Natural killer cell (primary cell): Measurements from ENCODE around the gene RAB30. TPM values are rescaled to one million over a fixed set of nuclear protein-coding genes. Genes with fewer than 3 reads are reported as not detected.
"Not testable (repeated sequence)": the region's sequence is repeated elsewhere in the genome, so short reads cannot be mapped to it uniquely, and the experiment has no call there.

Source experiments
- ATAC-seq, 3 donors: fragments of 150-1000 bp in 2 of 3; fragments of 200-7000 bp in 1 of 3; cut with Tn5 transposase; 1 replicate in 1 of 3; 2 replicates in 2 of 3; pipeline ENCODE4 v1.10.0; 2021; ENCODE audit warnings: mild to moderate bottlenecking in 2 of 3, moderate library complexity in 2 of 3
- DNase-seq, 2 donors: peaks; one replicate each; pipeline versions ENCODE4 v3.0.0 to v3.0.0-alpha.2; 2013 to 2021; ENCODE audit warnings: mixed read lengths in 1 of 2
- H3K27ac ChIP-seq: one replicate; pipeline ENCODE4 v1.5.1; 2013; ENCODE audit warnings: mild to moderate bottlenecking, low read length
- H3K27me3 ChIP-seq: one replicate; pipeline ENCODE4 v1.6.1; 2013; ENCODE audit warnings: low read length; ENCODE audit not compliant: control insufficient read depth, insufficient read depth
- H3K36me3 ChIP-seq: one replicate; pipeline ENCODE4 v1.6.1; 2013; ENCODE audit warnings: low read length; ENCODE audit not compliant: control insufficient read depth, insufficient read depth
- H3K4me1 ChIP-seq: one replicate; pipeline ENCODE4 v1.6.1; 2013; ENCODE audit warnings: low read length; ENCODE audit not compliant: control insufficient read depth, insufficient read depth
- H3K4me3 ChIP-seq: one replicate; pipeline ENCODE4 v1.5.1; 2013; ENCODE audit warnings: low read length
- H3K9me3 ChIP-seq: one replicate; pipeline ENCODE4 v1.6.1; 2013; ENCODE audit warnings: low read length; ENCODE audit not compliant: control insufficient read depth, insufficient read depth
- H3K27ac Mint-ChIP-seq, 2 donors: one replicate each; pipeline ENCODE4 v1.8.0; 2022; ENCODE audit warnings: mild to moderate bottlenecking in 2 of 2, mixed read lengths in 2 of 2, moderate library complexity in 1 of 2
- H3K27me3 Mint-ChIP-seq, 2 donors: one replicate each; pipeline ENCODE4 v1.8.0; 2022; ENCODE audit warnings: low read depth in 2 of 2, mixed read lengths in 2 of 2
- H3K36me3 Mint-ChIP-seq: one replicate; pipeline ENCODE4 v1.8.0; 2022; ENCODE audit warnings: mixed read lengths
- H3K4me1 Mint-ChIP-seq, 2 donors: one replicate each; pipeline ENCODE4 v1.8.0; 2022; ENCODE audit warnings: mixed read lengths in 2 of 2
- H3K4me3 Mint-ChIP-seq: one replicate; pipeline ENCODE4 v1.8.0; 2022; ENCODE audit warnings: mild to moderate bottlenecking, moderate library complexity, mixed read lengths
- H3K9me3 Mint-ChIP-seq, 2 donors: one replicate each; pipeline ENCODE4 v1.8.0; 2022; ENCODE audit warnings: mixed read lengths in 2 of 2
- WGBS: methylation state at CpG from one replicate; pipeline ENCODE4 v1.1.7; 2013; ENCODE audit warnings: missing lambda C conversion rate; ENCODE audit not compliant: insufficient coverage; 5-methylcytosine and 5-hydroxymethylcytosine counted together
- intact Hi-C: fragments of 100-400 bp; cut with micrococcal nuclease; formaldehyde crosslinking; loops from one replicate; pipeline ENCODE4 v1.14.2; 2022
- total RNA-seq, 4 donors: library from RNA; stranded (reverse); fragments of 120-200 nt in 1 of 4; gene quantifications; one replicate each; pipeline versions ENCODE4 v1.2.3 to v1.2.4, GENCODE V29; 2013 to 2022
- TF ChIP-seq, protein P1 (sequence below): fragments of 200-600 bp; IDR thresholded peaks from one replicate; pipeline ENCODE4 v1.8.0; 2022; ENCODE audit warnings: antibody characterized with exemption

The RAB30 gene
- total RNA-seq, 3 donors from 2014 or later (not counting 1 experiment from before 2014, with no cell fraction given): 10.2 to 23.3 (median 20.5) TPM

- ATAC-seq (no peak), DNase-seq (no peak)
- TF ChIP-seq, protein P1, sequence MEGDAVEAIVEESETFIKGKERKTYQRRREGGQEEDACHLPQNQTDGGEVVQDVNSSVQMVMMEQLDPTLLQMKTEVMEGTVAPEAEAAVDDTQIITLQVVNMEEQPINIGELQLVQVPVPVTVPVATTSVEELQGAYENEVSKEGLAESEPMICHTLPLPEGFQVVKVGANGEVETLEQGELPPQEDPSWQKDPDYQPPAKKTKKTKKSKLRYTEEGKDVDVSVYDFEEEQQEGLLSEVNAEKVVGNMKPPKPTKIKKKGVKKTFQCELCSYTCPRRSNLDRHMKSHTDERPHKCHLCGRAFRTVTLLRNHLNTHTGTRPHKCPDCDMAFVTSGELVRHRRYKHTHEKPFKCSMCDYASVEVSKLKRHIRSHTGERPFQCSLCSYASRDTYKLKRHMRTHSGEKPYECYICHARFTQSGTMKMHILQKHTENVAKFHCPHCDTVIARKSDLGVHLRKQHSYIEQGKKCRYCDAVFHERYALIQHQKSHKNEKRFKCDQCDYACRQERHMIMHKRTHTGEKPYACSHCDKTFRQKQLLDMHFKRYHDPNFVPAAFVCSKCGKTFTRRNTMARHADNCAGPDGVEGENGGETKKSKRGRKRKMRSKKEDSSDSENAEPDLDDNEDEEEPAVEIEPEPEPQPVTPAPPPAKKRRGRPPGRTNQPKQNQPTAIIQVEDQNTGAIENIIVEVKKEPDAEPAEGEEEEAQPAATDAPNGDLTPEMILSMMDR: no peak
- peaks cover 30 to 39% of the 10 kb centered on the region in 2 donors for H3K4me1 Mint-ChIP-seq
- H3K27ac Mint-ChIP-seq: no peak overlapping the region
- Histone ChIP-seq H3K9me3 (peaks cover 5% of the 10 kb centered on the region), H3K36me3 (no peaks in the 10 kb centered on the region), H3K27ac (no peak overlapping the region), H3K4me3 (no peak overlapping the region), H3K4me1 (peaks cover 13% of the 10 kb centered on the region), H3K27me3 (no peaks in the 10 kb centered on the region)
- H3K36me3 Mint-ChIP-seq: no peaks in the 10 kb centered on the region
- no peaks in the 10 kb centered on the region for H3K9me3 Mint-ChIP-seq
- intact Hi-C loops: loop anchor here (5.0 kb wide), 1 partner anchor 48 kb away; no protein-coding TSS in a partner anchor
- no CpG with 5 or more reads among the region's 2 CpGs for WGBS
- H3K4me3 Mint-ChIP-seq: no peak overlapping the region
- no peaks in the 10 kb centered on the region for H3K27me3 Mint-ChIP-seq
Observed at GRCh38 chr11:82974851-82975250, 96.8 kb downstream of the RAB30 start.

- Mint-ChIP-seq H3K9me3 (no peaks in the 10 kb centered on the region), H3K36me3 (no peaks in the 10 kb centered on the region), H3K4me3 (no peak overlapping the region), H3K4me1 (peaks cover 30 to 39% of the 10 kb centered on the region in 2 donors), H3K27me3 (no peaks in the 10 kb centered on the region), H3K27ac (no peak overlapping the region)
- Histone ChIP-seq H3K4me1 (peaks cover 13% of the 10 kb centered on the region), H3K36me3 (no peaks in the 10 kb centered on the region), H3K27me3 (no peaks in the 10 kb centered on the region), H3K4me3 (no peak overlapping the region), H3K27ac (no peak overlapping the region), H3K9me3 (peaks cover 5% of the 10 kb centered on the region)
- TF ChIP-seq, protein P1: no peak
- WGBS: no CpG with 5 or more reads among the region's 2 CpGs
- ATAC-seq: no peak
- DNase-seq: no peak
- intact Hi-C loops: loop anchor here (5.0 kb wide), 1 partner anchor 47 kb away; no protein-coding TSS in a partner anchor
Observed at GRCh38 chr11:82974135-82974534, 97.6 kb downstream of the RAB30 start.

GRCh38 chr11:82972103-82972502, 99.6 kb downstream of the RAB30 start:
- TF ChIP-seq, protein P1: no peak
- Histone ChIP-seq H3K9me3 (peaks cover 5% of the 10 kb centered on the region), H3K27me3 (no peaks in the 10 kb centered on the region), H3K27ac (peak overlapping the region; percentile 72), H3K4me1 (peaks cover 13% of the 10 kb centered on the region), H3K36me3 (no peaks in the 10 kb centered on the region), H3K4me3 (peak overlapping the region; percentile 56)
- intact Hi-C loops: loop anchor here (5.0 kb wide), 1 partner anchor 45 kb away; no protein-coding TSS in a partner anchor
- ATAC-seq (no peak), DNase-seq (no peak)
- Mint-ChIP-seq H3K9me3 (no peaks in the 10 kb centered on the region), H3K4me1 (peaks cover 30 to 31% of the 10 kb centered on the region in 2 donors), H3K27ac (peak overlapping the region; percentile 86 to 91), H3K4me3 (peak overlapping the region; percentile 91), H3K27me3 (no peaks in the 10 kb centered on the region), H3K36me3 (no peaks in the 10 kb centered on the region)
- WGBS: 83% methylated on average over 1 of the region's 1 CpG

DNA sequence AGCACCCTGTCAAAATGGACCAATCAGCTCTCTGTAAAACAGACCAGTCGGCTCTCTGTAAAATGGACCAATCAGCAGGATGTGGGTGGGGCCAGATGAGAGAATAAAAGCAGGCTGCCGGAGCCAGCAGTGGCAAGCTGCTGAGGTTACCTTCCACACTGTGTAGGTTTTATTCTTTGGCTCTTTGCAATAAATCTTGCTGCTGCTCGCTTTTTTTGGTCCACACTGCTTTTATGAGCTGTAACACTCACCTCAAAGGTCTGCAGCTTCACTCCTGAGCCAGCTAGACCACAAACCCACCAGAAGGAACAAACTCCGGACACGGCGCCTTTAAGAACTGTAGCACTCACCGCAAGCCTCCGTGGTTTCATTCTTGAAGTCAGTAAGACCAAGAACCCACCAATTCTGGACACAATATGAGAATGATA, 100.2 kb downstream of the RAB30 start:
- H3K4me1 ChIP-seq: peaks cover 13% of the 10 kb centered on the region
- H3K27ac ChIP-seq: peak overlapping the region; percentile 72
- WGBS: 13% methylated on average over 6 of the region's 8 CpGs
- peak overlapping the region; percentile 56 for H3K4me3 ChIP-seq
- intact Hi-C loops: loop anchor here (1.0 to 5.0 kb wide), 3 partner anchors 11 to 44 kb away; no protein-coding TSS in a partner anchor
- H3K27ac Mint-ChIP-seq: peak overlapping the region; percentile 86 to 91
- H3K36me3 Mint-ChIP-seq, H3K36me3 ChIP-seq, H3K9me3 ChIP-seq, H3K27me3 Mint-ChIP-seq, H3K27me3 ChIP-seq, H3K9me3 Mint-ChIP-seq: not testable (repeated sequence)
- H3K4me3 Mint-ChIP-seq: peak overlapping the region; percentile 91
- DNase-seq: peak; percentile 37 to 39
- peak; percentile 64 to 79 (median 75) for ATAC-seq
- H3K4me1 Mint-ChIP-seq: peaks cover 29% of the 10 kb centered on the region in 2 donors

DNA sequence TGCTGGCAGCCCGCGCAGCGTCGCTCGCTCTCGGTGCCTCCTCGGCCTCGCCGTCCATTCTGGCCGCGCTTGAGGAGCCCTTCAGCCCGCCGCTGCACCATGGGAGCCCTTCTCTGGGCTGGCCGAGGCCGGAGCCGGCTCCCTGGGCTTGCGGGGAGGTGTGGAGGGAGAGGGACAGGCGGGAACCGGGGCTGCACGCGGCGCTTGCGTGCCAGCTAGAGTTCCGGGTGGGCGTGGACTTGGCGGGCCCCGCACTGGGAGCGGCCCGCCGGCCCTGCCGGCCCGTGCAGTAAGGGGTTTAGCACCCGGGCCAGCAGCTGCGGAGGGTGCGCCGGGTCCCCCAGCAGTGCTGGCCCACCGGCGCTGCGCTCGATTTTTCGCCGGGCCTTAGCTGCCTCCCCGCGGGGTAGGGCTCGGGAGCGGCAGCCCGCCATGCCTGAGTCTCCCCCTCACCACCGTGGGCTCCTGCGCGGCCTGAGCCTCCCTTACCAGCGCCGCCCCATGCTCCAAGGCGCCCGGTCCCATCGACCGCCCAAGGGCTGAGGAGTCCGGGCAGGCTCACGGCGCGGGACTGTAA, 101.1 kb downstream of the RAB30 start:
- H3K27me3 Mint-ChIP-seq, H3K27ac Mint-ChIP-seq, ATAC-seq, H3K36me3 ChIP-seq, H3K9me3 Mint-ChIP-seq, H3K27ac ChIP-seq, H3K27me3 ChIP-seq, H3K4me3 ChIP-seq, H3K4me3 Mint-ChIP-seq, H3K9me3 ChIP-seq, DNase-seq, H3K36me3 Mint-ChIP-seq: not testable (repeated sequence)
- H3K4me1 ChIP-seq: peaks cover 13% of the 10 kb centered on the region
- H3K4me1 Mint-ChIP-seq: peaks cover 19 to 20% of the 10 kb centered on the region in 2 donors
- WGBS: 93% methylated on average over 60 of the region's 60 CpGs
- intact Hi-C loops: loop anchor here (1.0 to 5.0 kb wide), 3 partner anchors 10 to 43 kb away; no protein-coding TSS in a partner anchor
